DOHH2 (cell line): Measurements from ENCODE around the gene ABLIM2.

Source experiments
- H3F3A ChIP-seq: fragments of 200-600 bp; sonication (generic), shearing (Covaris generic); 2 replicates; pipeline ENCODE4 v1.6.0; 2016; ENCODE audit warnings: antibody characterized with exemption, mild to moderate bottlenecking; ENCODE audit not compliant: control insufficient read depth, insufficient read depth
- H3K27ac ChIP-seq: fragments of 200-600 bp; sonication (generic); 2 replicates; pipeline ENCODE4 v1.5.1; 2014; ENCODE audit warnings: low read depth, mild to moderate bottlenecking, low read length, moderate library complexity
- H3K27me3 ChIP-seq: fragments of 200-600 bp; sonication (generic); 2 replicates; pipeline ENCODE4 v1.6.1; 2014; ENCODE audit warnings: mild to moderate bottlenecking, low read length, mixed read lengths; ENCODE audit not compliant: control insufficient read depth
- H3K36me3 ChIP-seq: fragments of 200-600 bp; sonication (generic); 2 replicates; pipeline ENCODE4 v1.6.1; 2014; ENCODE audit warnings: mild to moderate bottlenecking, low read length, moderate library complexity, mixed read lengths; ENCODE audit not compliant: control insufficient read depth
- H3K4me1 ChIP-seq: fragments of 200-600 bp; sonication (generic); 2 replicates; pipeline ENCODE4 v1.6.1; 2014; ENCODE audit warnings: mild to moderate bottlenecking, low read length, mixed read lengths; ENCODE audit not compliant: control insufficient read depth
- H3K4me2 ChIP-seq: fragments of 200-600 bp; sonication (generic); 2 replicates; pipeline ENCODE4 v1.6.0; 2014; ENCODE audit warnings: mild to moderate bottlenecking, low read length, moderate library complexity
- H3K4me3 ChIP-seq: fragments of 200-600 bp; sonication (generic); 2 replicates; pipeline ENCODE4 v1.5.1; 2014; ENCODE audit warnings: mild to moderate bottlenecking, low read length, mixed read lengths
- H3K79me2 ChIP-seq: fragments of 200-600 bp; sonication (generic); 2 replicates; pipeline ENCODE4 v1.6.1; 2014; ENCODE audit warnings: mild to moderate bottlenecking, low read length, mixed read lengths; ENCODE audit not compliant: control insufficient read depth
- H3K9me2 ChIP-seq: fragments of 200-600 bp; sonication (generic); replicated peaks from 2 replicates; pipeline ENCODE4 v1.6.1; 2014; ENCODE audit warnings: mild to moderate bottlenecking, low read length, mixed read lengths; ENCODE audit not compliant: control insufficient read depth
- H3K9me3 ChIP-seq: fragments of 200-600 bp; sonication (generic); 2 replicates; pipeline ENCODE4 v1.6.1; 2014; ENCODE audit warnings: antibody characterized with exemption, low read length, mixed read lengths; ENCODE audit not compliant: control insufficient read depth, insufficient read depth
- H4K20me1 ChIP-seq: fragments of 200-600 bp; sonication (generic); 2 replicates; pipeline ENCODE4 v1.6.0; 2014; ENCODE audit warnings: low read depth, mild to moderate bottlenecking, antibody characterized with exemption, low read length, moderate library complexity; ENCODE audit not compliant: control insufficient read depth, insufficient read depth
- CTCF ChIP-seq: fragments of 200-600 bp; sonication (generic); IDR thresholded peaks from one replicate; pipeline ENCODE4 v1.5.1; 2014; ENCODE audit warnings: antibody characterized with exemption, mild to moderate bottlenecking, low read depth, low read length; ENCODE audit not compliant: poor library complexity, severe bottlenecking
- EZH2phosphoT487 ChIP-seq: fragments of 200-600 bp; sonication (generic); IDR thresholded peaks from 2 replicates; pipeline ENCODE4 v1.6.1; 2017; ENCODE audit warnings: borderline replicate concordance, mild to moderate bottlenecking, antibody characterized with exemption, low read length, moderate library complexity, mixed read lengths

ABLIM2 gene

DNA sequence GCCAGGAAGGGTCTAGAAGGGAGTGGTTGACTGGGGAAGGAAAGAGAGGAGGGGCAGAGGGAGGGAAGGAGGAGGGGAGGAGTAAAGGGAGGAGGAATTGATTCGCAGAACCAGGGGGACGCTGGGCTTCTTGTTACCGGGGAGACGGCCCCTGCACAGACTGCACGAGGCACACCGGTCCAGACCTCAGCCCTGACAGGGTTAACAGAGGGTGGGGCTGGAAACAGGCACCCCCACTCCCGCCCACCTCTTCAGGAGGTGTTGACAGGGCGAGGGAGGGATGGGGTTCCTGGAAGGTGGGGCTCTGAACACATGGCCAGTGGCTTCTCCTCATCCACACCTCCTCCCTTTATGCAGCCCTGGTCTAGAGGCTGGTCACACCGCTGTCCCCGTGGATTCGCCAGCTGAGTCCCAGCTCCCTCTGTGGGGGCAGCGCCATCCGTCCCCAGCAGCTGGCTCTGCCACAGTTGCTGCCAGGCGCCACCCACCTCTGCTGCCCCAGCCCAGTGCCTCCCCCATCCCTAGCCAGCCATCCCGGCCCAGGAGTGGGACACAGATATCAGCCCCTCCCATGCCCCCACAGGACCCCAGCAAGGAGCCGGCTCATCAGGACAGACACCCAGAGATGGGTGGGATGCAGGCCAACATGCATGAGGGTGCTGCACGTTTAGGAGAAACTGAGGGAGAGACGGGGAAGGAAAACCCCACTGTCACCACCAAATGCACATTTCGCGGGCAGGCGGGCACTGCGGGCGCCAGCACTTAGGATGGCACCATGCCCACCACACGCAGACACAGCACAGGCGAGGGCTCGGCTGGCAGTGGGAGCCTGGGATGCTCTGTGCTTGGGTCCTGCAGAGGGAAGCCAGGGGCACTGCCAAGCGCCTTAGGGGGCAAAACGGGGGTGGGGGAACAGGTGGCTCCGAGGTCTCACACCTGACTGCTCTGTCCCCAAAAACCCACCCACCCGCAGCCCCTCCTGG is 87.6 kb downstream of the ABLIM2 start:
- H3K27ac ChIP-seq: no peak overlapping the region
- TF ChIP-seq EZH2phosphoT487 (no peak), CTCF (no peak)
- no peaks in the 10 kb centered on the region for H3K9me3 ChIP-seq
- H3K36me3 ChIP-seq: no peaks in the 10 kb centered on the region
- no peaks in the 10 kb centered on the region for H3K4me1 ChIP-seq
- no peaks in the 10 kb centered on the region for H4K20me1 ChIP-seq
- no peak overlapping the region for H3K4me3 ChIP-seq
- H3K79me2 ChIP-seq: no peaks in the 10 kb centered on the region
- no peaks in the 10 kb centered on the region for H3K9me2 ChIP-seq
- no peak overlapping the region for H3K4me2 ChIP-seq
- H3F3A ChIP-seq: no peaks in the 10 kb centered on the region
- H3K27me3 ChIP-seq: no peaks in the 10 kb centered on the region

GRCh38 chr4:8069102-8069752 is 89.4 kb downstream of the ABLIM2 start:
- Histone ChIP-seq H4K20me1 (no peaks in the 10 kb centered on the region), H3K9me3 (peaks cover 8% of the 10 kb centered on the region; the same call in 1 of the 2 replicates), H3K4me1 (no peaks in the 10 kb centered on the region), H3K79me2 (no peaks in the 10 kb centered on the region), H3K27me3 (no peaks in the 10 kb centered on the region), H3K27ac (no peak overlapping the region), H3K4me2 (no peak overlapping the region), H3K4me3 (no peak overlapping the region), H3F3A (no peaks in the 10 kb centered on the region), H3K9me2 (no peaks in the 10 kb centered on the region), H3K36me3 (no peaks in the 10 kb centered on the region)
- TF ChIP-seq CTCF (no peak), EZH2phosphoT487 (no peak)

DNA sequence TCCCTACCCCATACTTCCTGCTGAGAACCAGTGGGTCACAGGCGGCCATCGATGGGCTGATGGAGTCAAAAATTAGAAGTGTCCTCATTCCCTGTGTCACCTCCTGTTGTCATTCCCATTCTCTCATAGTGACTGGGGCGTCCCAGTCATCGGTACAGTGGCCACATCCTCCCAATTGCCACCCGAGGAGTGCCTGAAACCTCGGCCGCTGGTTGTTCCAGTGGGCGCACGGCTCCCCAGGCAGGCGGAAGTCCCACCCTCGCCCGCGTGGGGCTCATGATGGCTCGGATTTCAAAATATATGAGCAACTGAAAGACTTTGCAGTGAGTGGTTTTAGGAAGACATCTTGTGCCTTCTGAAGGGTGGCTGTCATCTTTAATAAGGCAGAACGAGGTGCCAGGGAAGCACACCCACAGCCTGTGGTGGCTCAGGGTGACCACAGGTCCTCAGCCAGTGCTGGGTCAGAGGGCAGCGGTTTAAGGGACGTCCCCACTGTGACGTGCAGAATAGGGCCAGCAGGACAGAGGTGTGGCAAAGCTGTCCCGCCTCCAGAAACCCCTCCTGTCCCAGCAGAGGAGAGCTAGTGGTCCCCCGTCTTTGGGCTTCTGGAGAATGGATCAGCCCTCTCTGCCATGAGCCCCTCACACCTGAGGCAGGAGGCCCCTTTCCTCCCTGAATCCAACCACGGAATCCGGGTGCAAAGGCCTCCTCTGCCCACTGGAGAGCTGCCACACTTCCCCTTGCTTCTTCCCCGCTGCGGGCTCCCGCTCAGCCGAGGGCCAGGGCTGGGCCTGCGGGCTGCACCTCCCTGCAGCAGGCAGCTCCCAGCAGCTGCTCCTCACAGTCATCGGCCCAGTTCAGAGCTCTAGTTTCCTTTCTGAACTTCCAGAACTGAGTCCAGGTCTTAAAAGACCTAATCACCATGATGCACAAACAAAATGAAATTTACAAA is 90.4 kb downstream of the ABLIM2 start:
- H3K79me2 ChIP-seq: no peaks in the 10 kb centered on the region
- no peaks in the 10 kb centered on the region for H3K4me1 ChIP-seq
- no peaks in the 10 kb centered on the region for H3K36me3 ChIP-seq
- no peaks in the 10 kb centered on the region for H3K9me2 ChIP-seq
- H3K9me3 ChIP-seq: peaks cover 17% of the 10 kb centered on the region; the same call in 1 of the 2 replicates
- no peaks in the 10 kb centered on the region for H4K20me1 ChIP-seq
- no peak overlapping the region for H3K4me2 ChIP-seq
- H3K27me3 ChIP-seq: no peaks in the 10 kb centered on the region
- TF ChIP-seq EZH2phosphoT487: no peak
- no peak for TF ChIP-seq CTCF
- no peaks in the 10 kb centered on the region for H3F3A ChIP-seq
- no peak overlapping the region for H3K27ac ChIP-seq
- no peak overlapping the region for H3K4me3 ChIP-seq
